Daoy (cell line): ENCODE results near the gene ATXN1. TPM values are rescaled to one million over a fixed set of nuclear protein-coding genes. Genes with fewer than 3 reads are reported as not detected.

Experiments used
- DNase-seq: peaks from one replicate; pipeline ENCODE4 v3.0.0-alpha.2; 2015; ENCODE audit warnings: low read depth
- total RNA-seq: library from RNA; depleted of rRNA; stranded (reverse); fragments of >200 nt; shearing (Covaris generic); gene quantifications from 2 replicates; pipeline ENCODE4 v1.2.3, GENCODE V29; 2014

The ATXN1 gene
- total RNA-seq, 1 experiment from 2014 or later = 33.8 TPM

DNA sequence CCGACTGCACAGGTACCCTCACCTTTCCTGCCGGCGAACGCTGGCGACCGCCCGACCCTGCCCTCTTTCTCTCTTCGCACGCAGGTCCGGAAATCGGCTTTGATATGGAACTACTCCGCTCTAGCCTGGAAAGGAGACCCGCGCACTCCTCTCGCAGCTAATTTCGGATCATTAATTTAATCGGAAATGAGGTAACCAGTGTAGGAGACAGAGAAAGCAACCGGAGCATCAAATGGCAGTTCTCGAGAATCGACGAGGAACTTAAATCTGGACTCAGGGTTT is 949 bp upstream of the ATXN1 start:
- DNase-seq = no peak

DNA sequence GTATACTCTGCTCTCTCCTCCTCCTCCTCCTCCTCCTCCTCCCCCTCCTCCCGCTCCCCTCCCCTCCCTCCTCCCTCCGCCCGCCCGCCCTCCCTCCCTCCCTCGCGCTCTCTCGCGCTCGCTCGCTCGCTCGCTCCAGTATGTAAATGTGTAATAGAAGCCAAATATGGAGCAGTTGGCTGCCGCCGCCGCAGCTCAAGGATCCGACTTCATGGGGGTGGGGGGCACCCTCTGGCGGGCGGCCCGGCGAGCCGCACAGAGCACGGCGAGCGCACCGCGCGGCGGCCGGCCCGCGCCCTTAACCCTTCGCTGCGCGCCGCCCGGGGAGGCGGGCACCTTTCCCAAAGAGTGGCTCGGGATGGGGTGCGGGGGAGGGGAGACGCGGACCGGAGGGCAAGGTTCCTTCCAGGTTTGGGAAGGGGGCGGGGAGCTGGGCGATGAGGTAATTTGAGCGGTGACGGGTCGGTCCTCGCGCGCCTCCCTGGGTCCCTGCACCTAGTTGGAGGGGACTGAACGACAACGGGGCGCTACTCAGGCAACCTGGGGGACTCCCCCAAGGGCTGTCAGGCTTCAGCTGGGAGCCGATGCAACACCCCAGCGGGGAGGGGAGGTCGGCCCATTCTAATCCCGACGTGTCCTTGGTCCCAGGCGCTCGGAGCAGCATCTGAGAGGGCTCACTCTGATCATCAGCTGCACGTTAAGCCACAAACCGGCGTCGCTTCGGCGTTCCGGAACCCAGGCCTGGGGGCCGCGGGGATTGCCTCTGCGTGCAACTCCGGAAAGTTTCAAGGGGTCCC is 409 bp upstream of the ATXN1 start:
- peak; percentile 96 for DNase-seq

DNA sequence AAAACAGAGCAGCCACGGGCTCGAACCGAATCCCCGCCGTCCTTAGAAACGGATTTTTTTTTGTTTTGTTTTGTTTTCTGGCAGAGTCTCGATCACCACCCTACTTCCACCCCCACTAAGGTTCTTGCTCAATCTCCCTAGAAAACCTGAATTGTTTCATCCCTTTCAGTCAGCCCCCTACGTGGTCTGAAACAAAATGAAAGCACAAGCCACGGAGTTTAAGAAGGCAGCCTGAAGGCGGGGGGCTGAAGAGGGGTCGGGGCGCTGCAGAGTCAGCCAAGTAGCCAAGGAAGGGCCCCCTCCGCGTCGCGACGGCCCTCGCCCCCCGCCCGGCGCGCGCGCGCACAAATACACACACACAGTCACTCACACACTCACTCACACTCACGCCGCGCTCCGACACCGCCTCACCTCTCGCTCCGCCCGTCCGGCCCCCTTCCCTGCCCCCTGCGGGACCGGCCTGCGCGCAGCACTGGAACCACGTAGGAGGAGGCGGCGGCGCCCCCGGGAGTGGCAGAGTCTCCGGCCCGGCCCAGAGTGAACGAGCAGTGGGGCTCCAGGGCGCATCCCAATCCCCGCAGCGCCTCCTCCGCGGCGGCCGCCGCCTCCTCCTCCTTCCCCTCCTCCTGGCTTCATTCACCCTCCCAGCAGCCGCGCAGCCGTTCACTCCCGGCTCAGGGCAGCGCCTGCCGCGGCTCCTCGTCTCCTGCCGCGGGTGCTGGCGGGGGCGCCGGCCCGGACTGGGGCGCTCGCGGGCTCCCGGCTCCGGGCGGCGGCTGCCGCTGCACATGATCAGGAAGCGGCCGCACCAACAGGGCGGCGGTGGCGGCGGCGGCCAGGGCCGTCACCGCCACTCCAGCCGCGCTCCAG is 1.4 kb downstream of the ATXN1 start:
- DNase-seq = peak; percentile 87

DNA sequence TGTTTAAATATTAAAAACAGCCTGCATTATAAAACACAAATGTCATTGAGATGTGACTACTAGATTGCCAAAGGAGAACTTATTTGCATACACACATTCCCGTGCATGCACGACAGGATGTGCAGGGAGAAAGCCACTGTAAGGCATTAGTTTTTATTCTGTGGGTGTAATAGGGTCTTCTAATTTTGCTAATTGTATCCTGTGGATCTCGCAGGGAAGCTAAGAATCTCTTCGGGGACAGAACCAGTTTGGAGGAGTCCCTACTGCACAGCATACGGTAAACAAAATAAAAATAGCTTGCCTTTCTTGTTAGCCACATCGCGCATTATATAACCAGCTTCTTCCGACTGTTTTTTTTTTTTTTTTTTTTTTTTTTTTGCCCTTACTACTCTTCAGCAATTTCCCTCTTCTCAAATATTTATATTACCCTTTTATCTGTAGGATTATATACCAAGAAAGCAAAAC is 2.0 kb downstream of the ATXN1 start:
- DNase-seq = no peak

DNA sequence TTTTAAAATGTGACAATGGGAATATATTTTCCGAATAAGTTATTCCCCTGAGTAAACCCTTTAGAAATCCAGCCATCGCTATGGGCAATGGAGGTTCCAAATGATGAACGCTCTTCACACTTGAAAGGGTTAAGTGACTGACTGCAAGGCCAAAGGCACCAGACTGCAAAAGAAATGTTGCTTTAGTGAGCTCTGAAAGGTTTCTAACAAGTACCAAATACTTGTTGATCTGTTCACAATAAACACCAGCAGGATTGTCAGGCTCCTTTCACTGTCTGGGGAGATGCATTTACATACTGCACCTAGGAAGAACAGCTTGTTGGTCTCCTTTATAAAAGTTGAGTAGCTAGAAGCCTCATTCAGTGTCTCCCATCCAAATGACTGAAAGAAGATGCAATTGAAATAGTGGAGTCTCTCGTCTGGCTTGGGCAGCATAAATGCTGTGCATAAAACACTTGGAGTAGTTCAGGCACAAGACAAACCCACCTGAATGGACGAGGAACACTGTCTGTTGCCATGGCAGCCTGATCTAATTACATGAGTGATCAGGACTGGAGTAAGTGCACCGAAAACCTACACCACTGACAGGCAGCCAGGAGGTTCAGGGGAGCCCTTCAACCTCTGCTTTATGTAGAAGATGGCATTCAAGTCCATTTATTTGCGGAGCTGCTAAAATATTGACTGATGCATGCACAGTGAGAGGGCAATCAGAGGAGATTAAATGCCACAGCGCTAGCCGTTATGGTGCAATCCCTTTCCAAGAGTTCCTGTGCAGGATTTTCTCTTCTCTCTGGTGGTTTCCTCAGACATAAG is 2.9 kb downstream of the ATXN1 start:
- peak; percentile 45 for DNase-seq

DNA sequence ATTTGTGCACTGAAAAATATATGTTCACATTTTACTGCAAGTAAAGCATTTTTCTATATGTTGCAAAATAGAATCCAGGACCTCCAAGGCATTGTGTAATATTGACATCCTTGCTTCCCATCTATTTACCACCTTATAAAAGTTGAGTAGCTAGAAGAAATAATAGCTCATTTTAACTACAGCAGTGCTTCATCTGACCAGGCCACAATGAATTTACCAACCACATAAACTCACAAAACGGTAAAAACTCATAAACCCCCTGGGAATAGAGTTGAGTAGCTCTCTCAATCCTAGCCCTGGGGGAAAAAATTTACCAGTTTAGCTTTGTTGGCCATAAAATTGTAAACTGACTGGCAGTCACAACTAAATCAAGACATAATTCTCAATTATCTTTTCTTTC is 3.9 kb downstream of the ATXN1 start:
- no peak for DNase-seq

DNA sequence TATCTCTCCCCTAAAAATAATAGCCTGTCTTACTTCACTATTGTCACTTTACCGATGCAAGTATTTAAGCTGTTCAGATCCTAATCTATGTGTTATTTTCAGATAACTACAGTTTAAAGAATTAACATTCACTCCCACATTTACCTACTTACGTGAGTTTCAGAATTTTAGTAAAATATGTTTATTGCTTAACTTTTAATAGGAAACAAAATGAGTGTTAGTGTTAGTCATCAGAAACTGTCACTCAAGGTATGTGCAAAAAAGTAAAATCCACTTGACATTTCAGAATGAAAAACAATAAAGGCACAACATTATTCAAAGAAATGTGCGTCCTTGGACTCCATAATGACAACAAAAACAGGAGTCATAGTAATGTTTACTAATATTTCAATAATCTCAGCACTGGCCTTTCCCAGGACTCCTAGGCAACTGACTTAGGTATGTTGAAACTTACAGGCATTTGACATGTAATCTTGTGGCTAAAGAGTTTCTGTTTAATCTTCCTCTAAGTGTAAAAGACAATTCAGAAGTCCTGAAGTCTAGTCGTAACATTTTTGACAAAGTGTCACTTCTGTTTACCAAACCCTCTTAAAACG is 4.5 kb downstream of the ATXN1 start:
- DNase-seq = no peak

DNA sequence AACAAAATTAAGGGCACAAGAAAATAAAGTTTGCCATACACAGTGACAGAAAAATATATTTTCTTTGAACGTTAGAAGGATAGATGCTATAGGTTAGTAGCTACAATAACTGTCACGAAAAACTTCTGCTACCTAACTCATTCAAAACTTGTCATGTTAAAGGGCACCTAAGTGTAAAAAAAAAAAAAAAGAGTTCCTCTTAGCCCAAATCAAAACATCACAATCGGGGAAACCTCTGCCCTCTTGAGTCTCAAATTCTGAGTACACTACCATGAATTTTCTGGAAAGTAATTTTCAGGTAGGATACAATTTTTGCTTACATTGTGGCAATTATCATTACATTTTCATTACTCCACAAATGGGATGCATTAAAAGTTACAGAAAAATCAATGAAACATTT is 5.7 kb downstream of the ATXN1 start:
- no peak for DNase-seq

DNA sequence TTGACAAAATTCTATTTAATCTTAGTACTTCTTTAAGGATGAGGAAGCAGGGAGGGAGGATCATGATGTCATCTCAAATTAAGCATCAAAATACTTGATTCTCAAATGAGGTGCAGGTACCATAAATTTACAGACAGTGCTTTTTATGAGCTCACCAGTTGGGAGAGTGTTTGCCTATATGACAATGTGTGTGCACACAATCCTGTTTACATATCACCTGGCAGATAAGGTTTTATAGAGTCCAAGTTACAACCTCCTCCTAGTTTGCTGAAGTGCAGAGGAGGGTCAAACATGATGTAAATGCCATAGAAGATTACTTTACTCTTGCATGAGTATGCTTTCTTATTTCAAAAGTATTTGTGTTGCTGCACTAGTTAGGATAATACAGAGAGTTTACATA is 6.4 kb downstream of the ATXN1 start:
- DNase-seq = no peak

DNA sequence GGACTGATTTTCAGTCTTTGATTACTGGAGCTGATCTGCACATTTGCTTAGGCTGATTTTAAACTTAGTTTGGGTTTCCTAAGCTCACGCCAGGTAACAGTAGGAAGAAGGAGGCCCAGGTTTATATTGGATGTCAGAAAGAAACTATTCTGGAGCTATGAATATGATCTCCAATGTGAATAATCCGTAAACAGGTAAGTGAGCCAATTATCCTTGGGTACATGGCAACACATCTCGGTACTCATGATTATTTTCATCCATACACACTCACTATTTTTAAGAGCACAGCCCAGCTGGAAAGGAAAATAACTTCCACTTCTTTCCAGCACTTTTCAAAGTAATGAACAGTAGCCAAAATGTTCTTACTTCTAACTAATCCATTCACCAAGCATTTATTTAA is 7.0 kb downstream of the ATXN1 start:
- DNase-seq = no peak

DNA sequence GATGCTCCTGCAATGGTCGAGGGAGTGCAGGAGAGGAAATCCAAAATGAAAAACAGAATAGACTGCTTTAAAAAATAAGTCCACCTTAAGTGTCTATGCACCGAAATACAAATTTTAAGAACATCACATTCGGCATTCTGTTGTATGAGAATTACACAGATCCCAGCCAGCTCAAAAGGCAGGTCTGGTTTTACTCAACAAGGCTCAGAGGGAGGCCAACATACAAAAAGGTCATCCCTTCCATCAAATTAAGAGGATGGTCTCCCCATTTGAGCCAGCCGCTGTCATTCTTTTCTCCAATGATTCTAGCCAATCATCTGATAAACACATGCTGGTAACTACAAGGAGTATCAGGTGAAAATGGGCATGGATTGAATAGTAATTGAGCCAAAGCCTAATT is 7.9 kb downstream of the ATXN1 start:
- DNase-seq = no peak

DNA sequence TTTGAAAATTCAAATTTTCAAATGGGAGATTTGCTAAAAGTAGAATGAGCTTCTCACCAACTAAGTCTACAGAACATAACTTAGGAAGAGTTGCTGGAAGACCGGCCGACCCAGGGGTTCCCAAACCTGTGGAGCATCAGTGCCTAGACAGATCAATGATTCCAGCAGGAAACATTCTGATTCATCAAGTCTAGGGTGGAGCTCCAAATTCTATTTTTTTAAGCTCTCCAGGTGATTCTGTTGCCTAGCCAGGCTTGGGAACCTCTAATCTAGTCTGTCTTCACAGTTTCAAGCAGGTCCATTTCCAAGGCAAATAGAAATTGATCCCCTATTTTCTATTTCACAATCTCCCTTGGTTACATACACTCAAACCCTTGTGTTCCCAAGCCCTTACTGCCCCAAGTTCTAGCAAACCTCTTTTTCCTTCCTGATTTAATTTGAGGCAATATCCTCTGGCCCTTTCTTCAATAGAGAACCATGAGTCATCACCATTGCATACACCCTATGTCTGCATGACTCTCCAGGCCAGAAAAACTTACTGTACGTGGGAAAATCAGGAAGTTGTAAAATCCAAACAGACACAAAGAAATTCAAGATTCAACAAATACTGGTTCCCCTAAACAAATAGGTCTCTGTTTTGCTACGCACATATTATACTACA is 8.9 kb downstream of the ATXN1 start:
- peak; percentile 81 for DNase-seq

DNA sequence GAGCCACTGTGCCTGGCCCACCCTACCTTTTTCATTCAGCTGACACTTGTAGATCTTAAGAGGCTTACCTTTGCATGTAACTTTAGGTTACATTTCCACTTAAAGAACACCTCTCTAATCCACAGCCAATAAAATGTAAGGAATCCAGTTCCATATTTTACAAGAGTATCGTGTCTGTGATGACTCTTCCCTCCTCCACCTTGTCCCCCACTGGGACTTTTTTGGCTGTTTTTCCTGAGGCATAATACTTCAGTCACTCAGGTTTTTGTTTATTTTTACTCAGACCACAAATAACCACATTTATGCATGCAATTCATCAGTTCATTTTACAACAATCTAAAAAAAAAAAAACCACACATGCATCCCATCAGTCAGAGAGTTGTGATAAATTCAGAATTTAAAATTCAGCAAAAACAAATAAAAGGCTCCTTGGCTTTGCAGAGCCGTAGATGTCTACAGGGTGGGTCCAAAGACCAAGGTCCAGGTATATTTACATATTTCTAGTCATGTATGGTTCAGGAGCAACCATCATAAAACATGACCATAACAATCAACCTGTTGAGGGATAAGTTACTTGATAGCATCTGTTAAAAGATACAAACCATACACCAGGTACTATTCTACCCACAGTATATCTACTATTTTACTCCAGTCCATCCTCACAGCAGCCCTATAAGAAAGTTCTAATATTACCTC is 9.9 kb downstream of the ATXN1 start:
- peak; percentile 73 for DNase-seq

DNA sequence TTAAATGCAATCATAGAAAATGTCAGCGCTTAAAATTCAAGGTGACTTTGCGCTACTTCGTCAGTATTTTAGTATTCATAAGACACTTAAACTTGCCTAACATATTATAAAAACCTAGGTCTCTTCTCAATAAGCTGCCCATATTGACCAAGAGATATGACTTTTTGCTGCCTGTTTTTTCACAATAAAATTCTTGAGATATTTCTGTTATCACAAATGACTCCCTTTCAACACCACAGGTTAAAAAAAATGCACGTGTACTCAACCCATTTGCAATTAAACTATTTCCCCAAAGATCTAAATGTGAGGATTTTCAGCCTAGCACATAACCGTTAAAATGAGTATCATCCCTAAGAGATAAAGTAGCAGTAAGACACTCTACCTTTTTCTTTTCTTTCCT is 10.7 kb downstream of the ATXN1 start:
- DNase-seq = no peak

DNA sequence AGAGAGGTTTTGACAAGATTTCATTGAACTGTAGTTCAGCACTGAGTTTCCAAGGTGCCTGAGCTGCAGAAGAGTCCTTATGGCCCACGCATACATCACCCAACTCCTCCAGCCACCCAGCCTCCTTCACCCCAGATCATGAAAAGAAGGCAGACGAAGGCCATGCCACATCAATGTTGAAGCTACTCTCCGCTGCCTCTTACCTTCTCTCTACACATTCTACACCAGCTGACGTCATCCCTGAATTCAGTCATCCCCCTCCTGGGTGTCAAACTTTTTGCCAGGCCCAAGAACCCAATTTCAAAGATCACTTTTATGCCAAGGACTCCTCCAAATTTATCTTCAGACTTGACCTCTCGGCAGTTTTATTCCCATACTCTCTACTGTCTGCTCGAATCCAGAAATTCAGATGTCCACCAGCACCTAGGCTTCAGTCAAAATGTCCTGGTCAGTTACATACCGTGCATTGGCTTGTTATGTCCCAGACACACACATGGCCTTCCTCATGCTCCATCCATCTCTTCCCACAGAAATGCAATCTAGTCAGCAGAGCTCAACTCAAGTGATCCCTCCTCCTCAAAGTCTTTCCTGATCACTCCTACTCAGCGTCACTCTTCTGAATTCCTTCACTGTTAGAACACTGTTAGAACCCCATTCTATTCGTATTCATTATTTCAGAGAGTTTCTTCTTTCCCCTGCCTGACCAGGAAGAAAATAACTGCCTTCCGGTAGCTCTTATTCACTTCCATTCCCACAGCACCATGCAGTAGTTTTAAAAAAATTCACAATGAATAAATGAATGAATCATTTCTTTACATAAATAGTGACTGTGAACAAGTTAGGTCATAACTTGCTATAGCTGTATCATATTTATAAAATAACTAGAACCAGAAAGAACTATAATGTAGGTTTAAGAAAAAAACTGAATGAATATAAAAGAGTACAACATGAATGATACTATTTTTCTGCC is 11.5 kb downstream of the ATXN1 start:
- no peak for DNase-seq

DNA sequence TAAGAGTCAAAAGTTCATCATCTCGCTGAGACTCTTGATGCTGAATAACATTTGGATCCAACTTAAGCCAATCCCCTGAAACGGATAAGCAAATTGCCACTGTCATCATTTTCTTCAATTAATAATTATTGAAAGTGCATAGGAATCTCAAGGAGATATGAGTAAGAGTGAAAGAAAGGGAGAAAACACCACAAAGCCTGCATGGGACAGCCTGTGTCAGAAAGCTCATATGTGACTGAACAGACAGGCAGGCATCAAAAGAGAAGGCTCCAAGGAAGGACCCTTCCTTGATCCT is 13.3 kb downstream of the ATXN1 start:
- no peak for DNase-seq

DNA sequence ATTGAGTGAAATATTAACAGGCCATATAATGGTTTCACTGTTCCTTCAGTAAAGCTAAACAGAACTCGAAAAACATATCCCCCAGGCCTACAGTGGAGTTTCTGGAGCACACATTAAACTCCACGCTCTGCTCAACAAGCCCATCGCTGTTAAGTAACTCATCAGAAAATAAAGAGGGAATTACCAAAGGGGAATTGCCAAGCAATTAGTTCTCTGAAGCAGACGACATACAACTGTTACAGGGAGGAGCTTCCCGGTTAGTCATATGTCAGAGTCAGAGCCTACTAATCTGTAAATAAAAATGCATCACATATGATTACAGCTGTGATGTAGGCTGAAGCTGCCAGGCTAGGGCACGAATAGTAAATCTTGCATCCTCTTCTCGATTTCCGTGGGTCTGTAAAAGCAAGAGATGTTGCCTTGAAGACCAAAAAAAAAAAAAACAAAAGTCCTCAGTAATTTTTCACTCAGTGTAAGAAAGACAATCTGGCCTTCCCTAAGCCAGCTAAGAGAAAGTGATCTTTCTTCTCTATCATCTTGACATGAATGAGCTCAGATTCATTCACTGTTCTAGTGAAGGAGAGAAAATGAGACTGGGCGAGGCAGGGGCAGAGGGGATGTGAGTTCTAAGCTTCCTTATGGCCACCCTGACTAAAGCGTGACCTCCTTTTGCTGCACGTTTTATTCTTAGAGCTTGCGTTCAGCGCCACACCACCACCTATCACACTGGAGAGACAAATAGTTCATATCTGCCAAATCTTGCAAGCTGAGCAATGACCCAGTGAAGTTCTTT is 13.8 kb downstream of the ATXN1 start:
- peak; percentile 79 for DNase-seq

DNA sequence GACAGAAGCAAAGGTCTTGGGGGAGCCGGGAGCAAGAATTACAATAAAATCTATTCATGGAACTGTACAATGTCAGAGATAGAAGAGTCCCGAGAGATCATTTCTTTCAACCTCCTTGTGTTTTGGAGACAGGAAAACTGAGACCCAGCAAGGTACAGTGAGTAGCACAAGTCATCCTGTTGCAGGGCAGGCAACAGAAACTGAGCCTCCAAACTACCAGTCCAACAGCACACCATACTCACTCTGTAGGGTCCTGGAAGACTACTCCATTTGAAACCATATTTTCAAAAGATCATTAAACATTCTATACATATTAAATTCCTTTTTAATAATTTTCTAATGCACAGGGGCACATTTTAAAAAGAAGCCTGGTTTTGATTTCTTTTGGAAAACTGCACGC is 14.4 kb downstream of the ATXN1 start:
- no peak for DNase-seq

DNA sequence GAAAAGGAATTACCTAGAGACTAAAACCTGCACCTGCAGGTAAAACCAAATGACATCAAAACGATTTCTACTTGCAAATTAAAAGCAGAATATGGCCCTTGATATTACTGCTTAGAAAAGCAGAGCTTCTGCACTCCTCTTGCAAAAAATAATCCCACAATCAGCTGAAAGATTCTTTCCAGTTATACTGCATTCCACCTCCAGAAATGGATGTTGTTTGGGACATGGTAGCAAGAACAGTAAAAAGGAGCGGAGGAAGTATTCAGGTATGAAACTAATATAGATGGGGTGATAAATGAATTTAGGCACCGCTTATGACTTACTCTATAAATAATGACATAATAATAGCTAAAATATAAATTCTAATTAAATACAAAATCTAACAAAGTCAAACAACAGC is 14.9 kb downstream of the ATXN1 start:
- DNase-seq = no peak
